DND-41 (cell line): ENCODE measurements around the gene MYO5C.

Experiments
- ATAC-seq: fragments of 200-7000 bp; cut with Tn5 transposase; 3 replicates; pipeline ENCODE4 v1.9.1; 2021; ENCODE audit warnings: low read depth; ENCODE audit not compliant: insufficient read depth
- DNase-seq: peaks from one replicate; pipeline ENCODE4 v3.0.0-alpha.2; 2020
- H2AFZ ChIP-seq: 2 replicates; pipeline ENCODE4 v1.6.0; 2012; ENCODE audit warnings: low read depth, low read length
- H3K27ac ChIP-seq: 2 replicates; pipeline ENCODE4 v1.5.1; 2012; ENCODE audit warnings: low read length, inconsistent platforms
- H3K27me3 ChIP-seq: fragments of 200-600 bp; sonication (generic); 2 replicates; pipeline ENCODE4 v1.6.0; 2012; ENCODE audit warnings: low read length, mild to moderate bottlenecking, inconsistent platforms; ENCODE audit not compliant: insufficient read depth, poor library complexity
- H3K36me3 ChIP-seq: 2 replicates; pipeline ENCODE4 v1.5.1; 2012; ENCODE audit warnings: low read length, inconsistent platforms; ENCODE audit not compliant: insufficient read depth
- H3K4me1 ChIP-seq: 2 replicates; pipeline ENCODE4 v1.5.1; 2012; ENCODE audit warnings: mild to moderate bottlenecking, low read length; ENCODE audit not compliant: insufficient read depth
- H3K4me2 ChIP-seq: 2 replicates; pipeline ENCODE4 v1.6.0; 2012; ENCODE audit warnings: mild to moderate bottlenecking, moderate library complexity, low read length, inconsistent platforms; ENCODE audit not compliant: insufficient read depth
- H3K4me3 ChIP-seq, 2 experiments: fragments of 200-600 bp in 1 of 2; shearing (Covaris generic) in 1 of 2; 2 replicates each; pipeline ENCODE4 v1.5.1; 2012 to 2016; ENCODE audit warnings: inconsistent platforms in 2 of 2, low read length in 2 of 2, mild to moderate bottlenecking in 2 of 2, low read depth in 1 of 2, moderate library complexity in 1 of 2
- H3K79me2 ChIP-seq: 2 replicates; pipeline ENCODE4 v1.6.0; 2012; ENCODE audit warnings: low read length, inconsistent platforms; ENCODE audit not compliant: insufficient read depth
- H3K9ac ChIP-seq: 2 replicates; pipeline ENCODE4 v1.6.0; 2012; ENCODE audit warnings: low read depth, mild to moderate bottlenecking, inconsistent platforms, low read length, moderate library complexity
- H3K9me3 ChIP-seq: 2 replicates; pipeline ENCODE4 v1.5.1; 2012; ENCODE audit warnings: low read length, moderate library complexity, mild to moderate bottlenecking, inconsistent platforms; ENCODE audit not compliant: insufficient read depth, severe bottlenecking
- H4K20me1 ChIP-seq: 2 replicates; pipeline ENCODE4 v1.6.0; 2012; ENCODE audit warnings: low read length; ENCODE audit not compliant: insufficient read depth
- CTCF ChIP-seq: IDR thresholded peaks from 2 replicates; pipeline ENCODE4 v1.5.1; 2012; ENCODE audit warnings: borderline replicate concordance, low read length, moderate library complexity, mild to moderate bottlenecking; ENCODE audit not compliant: poor library complexity, severe bottlenecking; ENCODE audit errors: extremely low read depth
- EZH2 ChIP-seq: IDR thresholded peaks from 3 replicates; pipeline ENCODE4 v1.6.1; 2012; ENCODE audit warnings: borderline replicate concordance, low read depth, mild to moderate bottlenecking, moderate library complexity, low read length, inconsistent platforms; ENCODE audit not compliant: severe bottlenecking

The MYO5C gene

DNA sequence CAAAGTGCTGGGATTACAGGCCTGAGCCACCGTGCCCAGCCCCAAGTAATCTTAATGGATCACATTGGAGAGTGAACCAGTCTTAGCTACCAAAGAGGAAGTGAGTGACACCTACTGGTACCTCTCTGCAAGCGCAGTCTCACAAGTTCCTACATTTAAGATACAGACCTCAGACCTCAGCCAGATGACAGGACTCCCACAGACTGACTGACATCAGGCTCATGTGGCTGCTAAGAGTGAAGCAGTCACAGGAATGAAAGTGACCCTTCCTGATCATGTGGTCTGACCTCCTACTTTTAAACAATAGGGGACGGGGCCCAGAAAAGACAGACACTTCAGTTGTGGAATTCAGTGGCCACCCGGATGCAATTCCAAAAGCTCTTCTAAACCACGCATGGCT is 68.1 kb downstream of the MYO5C start:
- Histone ChIP-seq H3K4me2 (no peak overlapping the region), H3K9ac (no peak overlapping the region), H3K4me1 (peaks cover 2% of the 10 kb centered on the region; the same call in 1 of the 2 replicates), H3K27ac (no peak overlapping the region), H3K27me3 (no peaks in the 10 kb centered on the region), H3K79me2 (no peaks in the 10 kb centered on the region), H4K20me1 (no peaks in the 10 kb centered on the region), H2AFZ (no peak overlapping the region), H3K36me3 (no peaks in the 10 kb centered on the region), H3K4me3 (no peak overlapping the region), H3K9me3 (no peaks in the 10 kb centered on the region)
- TF ChIP-seq EZH2 (no peak), CTCF (peak; percentile 83)
- ATAC-seq (peak; percentile 99), DNase-seq (peak; percentile 75)

DNA sequence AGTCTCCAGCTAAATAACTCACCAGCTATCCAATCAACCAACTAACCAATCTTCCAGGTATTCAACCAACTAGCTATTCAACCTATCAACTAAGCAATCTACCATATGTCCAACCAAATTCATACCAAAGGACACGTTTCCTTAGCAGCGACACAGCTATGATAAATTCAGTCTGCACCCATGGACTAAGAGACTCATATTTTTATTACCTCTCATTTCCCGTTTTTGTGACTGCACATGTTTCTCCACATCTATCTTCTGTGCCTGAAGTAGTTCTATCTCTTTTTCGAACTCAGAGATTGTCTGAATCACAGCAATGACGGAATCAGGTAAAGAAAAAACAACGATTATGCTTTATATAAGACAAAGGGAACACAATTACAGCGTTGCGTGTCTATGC is 70.4 kb downstream of the MYO5C start:
- no peaks in the 10 kb centered on the region for H3K79me2 ChIP-seq
- no peaks in the 10 kb centered on the region for H3K9me3 ChIP-seq
- no peaks in the 10 kb centered on the region for H3K36me3 ChIP-seq
- no peak overlapping the region for H3K4me2 ChIP-seq
- H3K27ac ChIP-seq, result no peak overlapping the region
- no peaks in the 10 kb centered on the region for H4K20me1 ChIP-seq
- no peaks in the 10 kb centered on the region for H3K27me3 ChIP-seq
- no peak overlapping the region for H3K9ac ChIP-seq
- no peak for ATAC-seq
- TF ChIP-seq EZH2 (no peak), CTCF (no peak)
- DNase-seq, result no peak
- no peak overlapping the region for H2AFZ ChIP-seq
- no peak overlapping the region for H3K4me3 ChIP-seq
- H3K4me1 ChIP-seq, result peaks cover 19% of the 10 kb centered on the region

DNA sequence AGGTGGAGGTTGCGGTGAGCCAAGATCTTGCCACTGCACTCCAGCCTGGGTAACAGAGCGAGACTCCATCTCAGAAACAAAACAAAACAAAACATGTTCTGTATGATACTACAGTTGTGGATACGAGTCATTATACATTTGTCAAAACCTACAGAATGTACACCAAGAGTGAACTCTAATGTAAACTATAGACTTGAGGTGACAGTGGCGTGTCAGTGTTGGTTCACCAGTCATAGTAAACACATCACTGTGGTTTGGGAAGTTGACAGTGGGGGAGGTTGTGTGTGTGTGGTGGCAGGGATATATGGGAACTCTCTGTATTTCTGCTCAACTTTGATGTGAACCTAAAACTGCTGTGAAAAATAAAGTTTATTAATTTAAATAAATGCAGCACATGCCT is 71.4 kb downstream of the MYO5C start:
- ATAC-seq (no peak), DNase-seq (no peak)
- H3K36me3 ChIP-seq, result no peaks in the 10 kb centered on the region
- no peak overlapping the region for H3K4me2 ChIP-seq
- TF ChIP-seq CTCF (no peak), EZH2 (no peak)
- peaks cover 22% of the 10 kb centered on the region for H3K4me1 ChIP-seq
- H3K27me3 ChIP-seq, result no peaks in the 10 kb centered on the region
- H3K27ac ChIP-seq, result no peak overlapping the region
- H3K9me3 ChIP-seq, result no peaks in the 10 kb centered on the region
- H3K79me2 ChIP-seq, result no peaks in the 10 kb centered on the region
- H2AFZ ChIP-seq, result no peak overlapping the region
- H4K20me1 ChIP-seq, result no peaks in the 10 kb centered on the region
- H3K9ac ChIP-seq, result no peak overlapping the region
- H3K4me3 ChIP-seq, result no peak overlapping the region

DNA sequence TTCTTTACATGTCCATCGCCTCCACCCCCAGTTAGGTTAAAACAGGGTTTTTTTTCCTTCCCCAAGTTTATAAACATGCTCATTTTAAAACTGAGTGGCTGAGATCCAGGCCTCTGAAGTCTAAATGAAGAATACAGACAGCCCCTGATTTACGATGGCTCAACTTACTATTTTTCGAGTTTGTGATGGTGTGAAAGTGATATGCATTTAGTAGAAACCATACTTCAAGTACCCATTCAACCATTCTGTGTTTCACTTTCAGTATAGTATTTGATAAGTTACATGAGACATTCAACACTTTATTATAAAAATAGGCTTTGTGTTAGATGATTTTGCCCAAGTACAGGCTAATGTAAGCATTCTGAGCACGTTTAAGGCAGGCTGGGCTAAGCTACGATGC is 73.9 kb downstream of the MYO5C start:
- Histone ChIP-seq H3K27ac (peak overlapping the region; percentile 71), H3K4me3 (no peak overlapping the region), H3K4me2 (peak overlapping the region; percentile 54), H4K20me1 (no peaks in the 10 kb centered on the region), H3K4me1 (peaks cover 22% of the 10 kb centered on the region), H3K9me3 (no peaks in the 10 kb centered on the region), H3K36me3 (no peaks in the 10 kb centered on the region), H3K27me3 (no peaks in the 10 kb centered on the region), H2AFZ (peak overlapping the region; percentile 65), H3K79me2 (no peaks in the 10 kb centered on the region), H3K9ac (0 out of 2 replicates have a peak overlapping the region, but pooled peaks have one; percentile 19)
- no peak for DNase-seq
- peak; percentile 3; the same call in 1 of the 3 replicates for ATAC-seq
- no peak for TF ChIP-seq CTCF
- no peak for TF ChIP-seq EZH2
